OCI-LY1 (cell line): ENCODE measurements around the gene ULK4.

Experiments used
- H2AFZ ChIP-seq: fragments of 200-600 bp; sonication (generic), shearing (Covaris generic); 2 replicates; pipeline ENCODE4 v1.6.0; 2014; ENCODE audit warnings: antibody characterized with exemption, mild to moderate bottlenecking, low read length
- H3F3A ChIP-seq: fragments of 200-600 bp; sonication (generic), shearing (Covaris generic); 2 replicates; pipeline ENCODE4 v1.6.0; 2014; ENCODE audit warnings: mild to moderate bottlenecking, antibody characterized with exemption, low read length, moderate library complexity; ENCODE audit not compliant: insufficient read depth
- H3K27ac ChIP-seq: fragments of 200-600 bp; sonication (generic); 2 replicates; pipeline ENCODE4 v1.5.1; 2014; ENCODE audit warnings: low read length, mixed run types, mild to moderate bottlenecking, low read depth; ENCODE audit not compliant: poor library complexity, severe bottlenecking
- H3K27me3 ChIP-seq: fragments of 200-600 bp; sonication (generic); 2 replicates; pipeline ENCODE4 v1.6.0; 2014; ENCODE audit warnings: antibody characterized with exemption, mild to moderate bottlenecking, low read length, moderate library complexity; ENCODE audit not compliant: insufficient read depth
- H3K36me3 ChIP-seq: fragments of 200-600 bp; sonication (generic); 2 replicates; pipeline ENCODE4 v1.6.1; 2014; ENCODE audit warnings: mild to moderate bottlenecking, antibody characterized with exemption, low read length, moderate library complexity, mixed read lengths; ENCODE audit not compliant: insufficient read depth
- H3K4me1 ChIP-seq: fragments of 200-600 bp; sonication (generic); 2 replicates; pipeline ENCODE4 v1.5.1; 2014; ENCODE audit warnings: mild to moderate bottlenecking, low read length, moderate library complexity; ENCODE audit not compliant: insufficient read depth, severe bottlenecking
- H3K4me2 ChIP-seq: fragments of 200-600 bp; sonication (generic), shearing (Covaris generic); 2 replicates; pipeline ENCODE4 v1.6.1; 2014; ENCODE audit warnings: low read length
- H3K4me3 ChIP-seq: fragments of 200-600 bp; sonication (generic); 2 replicates; pipeline ENCODE4 v1.5.1; 2014; ENCODE audit warnings: low read length, low read depth, mild to moderate bottlenecking, mixed read lengths; ENCODE audit not compliant: poor library complexity, severe bottlenecking
- H3K79me2 ChIP-seq: fragments of 200-600 bp; shearing (Covaris generic); 2 replicates; pipeline ENCODE4 v1.6.1; 2016; ENCODE audit warnings: mixed run types, low read length, mixed read lengths; ENCODE audit not compliant: insufficient read depth
- H3K9ac ChIP-seq: fragments of 200-600 bp; sonication (generic), shearing (Covaris generic); 2 replicates; pipeline ENCODE4 v1.6.1; 2014; ENCODE audit warnings: mild to moderate bottlenecking, low read length, mixed read lengths
- H3K9me2 ChIP-seq: fragments of 200-600 bp; sonication (generic), shearing (Covaris generic); 2 replicates; pipeline ENCODE4 v1.6.1; 2014; ENCODE audit warnings: low read depth, mild to moderate bottlenecking, low read length, mixed read lengths
- H3K9me3 ChIP-seq: fragments of 200-600 bp; shearing (Covaris generic); 2 replicates; pipeline ENCODE4 v1.6.1; 2014; ENCODE audit warnings: low read length, mixed read lengths
- H4K20me1 ChIP-seq: fragments of 200-600 bp; sonication (generic), shearing (Covaris generic); 2 replicates; pipeline ENCODE4 v1.6.0; 2016; ENCODE audit warnings: mild to moderate bottlenecking, low read length; ENCODE audit not compliant: insufficient read depth
- EZH2 ChIP-seq: fragments of 200-600 bp; sonication (generic), shearing (Covaris generic); IDR thresholded peaks from 2 replicates; pipeline ENCODE4 v1.8.0; 2017; ENCODE audit warnings: borderline replicate concordance, mixed run types, mild to moderate bottlenecking, antibody characterized with exemption, low read length, moderate library complexity, mixed read lengths
- TF ChIP-seq, protein P1 (sequence below): fragments of 200-600 bp; sonication (generic), shearing (Covaris generic); IDR thresholded peaks from 2 replicates; pipeline ENCODE4 v1.5.1; 2017; ENCODE audit warnings: mild to moderate bottlenecking, antibody characterized with exemption, low read length, moderate library complexity, mixed read lengths

Gene ULK4

DNA sequence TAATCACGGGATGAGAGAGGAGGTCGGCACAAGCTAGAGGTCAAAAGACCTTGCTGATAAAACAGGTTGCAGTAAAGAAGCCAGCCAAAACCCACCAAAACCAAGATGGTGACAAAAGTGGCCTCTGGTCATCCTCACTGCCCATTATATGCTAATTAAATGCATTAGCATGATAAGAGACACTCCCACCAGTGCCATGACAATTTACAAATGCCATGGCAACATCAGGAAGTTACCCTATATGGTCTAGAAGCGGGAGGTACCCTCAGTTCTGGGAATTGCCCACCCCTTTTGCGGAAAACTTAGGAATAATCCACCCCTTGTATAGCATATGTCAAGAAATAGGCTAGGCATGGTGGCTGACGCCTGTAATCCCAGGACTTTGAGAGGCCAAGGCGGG lies 4.3 kb upstream of the ULK4 start:
- Histone ChIP-seq H3K9me3 (no peaks in the 10 kb centered on the region), H3K36me3 (no peaks in the 10 kb centered on the region), H3K27ac (no peak overlapping the region), H3K4me3 (no peak overlapping the region), H3K79me2 (no peaks in the 10 kb centered on the region), H3K27me3 (no peaks in the 10 kb centered on the region), H3K9me2 (no peaks in the 10 kb centered on the region), H3K4me1 (peaks cover 16% of the 10 kb centered on the region), H3F3A (no peaks in the 10 kb centered on the region), H3K9ac (no peak overlapping the region), H3K4me2 (no peak overlapping the region), H4K20me1 (no peaks in the 10 kb centered on the region), H2AFZ (no peak overlapping the region)
- TF ChIP-seq, protein P1, sequence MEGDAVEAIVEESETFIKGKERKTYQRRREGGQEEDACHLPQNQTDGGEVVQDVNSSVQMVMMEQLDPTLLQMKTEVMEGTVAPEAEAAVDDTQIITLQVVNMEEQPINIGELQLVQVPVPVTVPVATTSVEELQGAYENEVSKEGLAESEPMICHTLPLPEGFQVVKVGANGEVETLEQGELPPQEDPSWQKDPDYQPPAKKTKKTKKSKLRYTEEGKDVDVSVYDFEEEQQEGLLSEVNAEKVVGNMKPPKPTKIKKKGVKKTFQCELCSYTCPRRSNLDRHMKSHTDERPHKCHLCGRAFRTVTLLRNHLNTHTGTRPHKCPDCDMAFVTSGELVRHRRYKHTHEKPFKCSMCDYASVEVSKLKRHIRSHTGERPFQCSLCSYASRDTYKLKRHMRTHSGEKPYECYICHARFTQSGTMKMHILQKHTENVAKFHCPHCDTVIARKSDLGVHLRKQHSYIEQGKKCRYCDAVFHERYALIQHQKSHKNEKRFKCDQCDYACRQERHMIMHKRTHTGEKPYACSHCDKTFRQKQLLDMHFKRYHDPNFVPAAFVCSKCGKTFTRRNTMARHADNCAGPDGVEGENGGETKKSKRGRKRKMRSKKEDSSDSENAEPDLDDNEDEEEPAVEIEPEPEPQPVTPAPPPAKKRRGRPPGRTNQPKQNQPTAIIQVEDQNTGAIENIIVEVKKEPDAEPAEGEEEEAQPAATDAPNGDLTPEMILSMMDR = no peak
- no peak for TF ChIP-seq EZH2

DNA sequence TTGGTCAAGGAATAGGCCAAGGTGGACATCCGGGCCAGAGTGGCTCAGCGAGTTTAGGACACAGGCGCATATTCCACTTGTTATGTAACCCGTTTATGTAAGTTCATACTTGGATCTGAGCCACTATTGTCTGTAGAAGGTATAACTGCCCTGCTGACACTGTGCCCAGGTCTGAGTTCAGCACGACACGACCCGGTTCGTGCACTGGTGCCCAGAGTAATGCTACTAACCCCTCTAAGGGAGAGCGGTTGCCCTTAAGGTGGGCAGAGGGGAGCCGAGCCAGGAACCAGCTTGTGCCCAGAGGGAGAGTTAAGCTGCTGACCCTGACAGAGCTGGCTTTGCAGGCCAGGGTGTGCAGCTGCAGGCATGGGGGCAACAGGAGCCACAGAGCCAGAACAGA lies 1.9 kb upstream of the ULK4 start:
- Histone ChIP-seq H3K9me2 (no peaks in the 10 kb centered on the region), H4K20me1 (no peaks in the 10 kb centered on the region), H3K27ac (no peak overlapping the region), H3K79me2 (no peaks in the 10 kb centered on the region), H3K4me3 (no peak overlapping the region), H2AFZ (no peak overlapping the region), H3K9me3 (no peaks in the 10 kb centered on the region), H3K36me3 (no peaks in the 10 kb centered on the region), H3K27me3 (no peaks in the 10 kb centered on the region), H3K4me2 (no peak overlapping the region), H3K4me1 (peaks cover 23% of the 10 kb centered on the region), H3K9ac (no peak overlapping the region), H3F3A (no peaks in the 10 kb centered on the region)
- TF ChIP-seq, protein P1 = no peak
- no peak for TF ChIP-seq EZH2

DNA sequence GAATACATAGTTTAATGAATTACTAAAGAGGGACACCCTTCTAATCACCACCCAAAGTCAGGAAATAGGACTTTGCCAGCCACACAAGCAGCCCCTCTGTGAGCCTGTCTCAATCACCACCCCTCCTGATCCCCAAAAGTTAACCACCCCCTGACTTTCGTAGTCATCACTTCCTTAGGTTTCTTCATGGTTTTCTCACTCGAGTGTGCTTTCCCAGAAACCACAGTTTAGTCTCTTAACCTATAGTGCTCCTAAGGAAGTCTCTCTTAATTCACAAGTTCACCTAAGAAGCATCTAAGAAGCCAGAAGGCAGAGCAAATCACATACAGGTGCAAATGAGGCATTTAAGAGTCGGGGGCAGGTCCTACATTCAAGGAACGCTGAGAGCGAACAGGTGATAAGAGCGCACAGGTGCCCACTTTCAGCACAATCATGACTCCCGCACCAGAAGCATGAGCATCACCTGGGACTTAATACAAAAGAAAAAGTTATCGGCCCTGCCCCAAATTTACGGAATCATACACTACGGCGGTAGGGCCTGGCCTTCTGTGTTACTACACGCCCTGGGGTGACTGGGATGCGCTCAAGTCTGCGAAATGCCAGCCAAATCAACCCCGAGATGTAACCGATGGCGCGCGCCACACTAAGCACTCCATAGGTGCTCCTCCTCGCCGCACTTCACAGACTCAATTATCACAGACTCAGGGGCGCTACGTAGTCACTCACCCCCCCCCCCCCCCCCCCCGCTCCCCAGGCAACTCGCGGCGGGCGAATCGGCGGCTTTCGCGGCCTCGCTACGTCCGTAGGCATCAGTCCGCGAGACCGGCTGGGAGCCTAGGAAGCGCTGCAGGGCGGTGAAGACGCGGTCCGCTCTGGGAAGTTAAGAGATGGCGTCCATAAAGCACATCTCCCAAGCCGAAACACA lies 815 bp downstream of the ULK4 start:
- Histone ChIP-seq H3K9me2 (no peaks in the 10 kb centered on the region), H3F3A (no peaks in the 10 kb centered on the region), H3K9me3 (no peaks in the 10 kb centered on the region), H3K36me3 (no peaks in the 10 kb centered on the region), H3K27me3 (no peaks in the 10 kb centered on the region), H3K79me2 (no peaks in the 10 kb centered on the region), H3K4me3 (peak overlapping the region; percentile 97), H3K4me1 (peaks cover 13% of the 10 kb centered on the region), H4K20me1 (no peaks in the 10 kb centered on the region), H3K9ac (peak overlapping the region; percentile 73), H3K27ac (peak overlapping the region; percentile 15), H3K4me2 (peak overlapping the region; percentile 74), H2AFZ (peak overlapping the region; percentile 76)
- TF ChIP-seq, protein P1 = no peak
- TF ChIP-seq EZH2 = no peak
